NCI-H345 treated with DMSO at 0.1 percent for 48 hours (cell line): ENCODE data around the gene AIPL1.

ENCODE experiments used
- DNase-seq: peaks from one replicate; lab custom pipeline; 2025; ENCODE audit not compliant: unreplicated experiment; lab: John Stamatoyannopoulos, UW

The AIPL1 gene

GRCh38 chr17:6421700-6422604, 13.0 kb downstream of the AIPL1 start:
- peak; percentile 31 for DNase-seq

- DNase-seq: no peak
These were observed 14.7 kb downstream of the AIPL1 start for GRCh38 chr17:6420173-6420641.

DNA sequence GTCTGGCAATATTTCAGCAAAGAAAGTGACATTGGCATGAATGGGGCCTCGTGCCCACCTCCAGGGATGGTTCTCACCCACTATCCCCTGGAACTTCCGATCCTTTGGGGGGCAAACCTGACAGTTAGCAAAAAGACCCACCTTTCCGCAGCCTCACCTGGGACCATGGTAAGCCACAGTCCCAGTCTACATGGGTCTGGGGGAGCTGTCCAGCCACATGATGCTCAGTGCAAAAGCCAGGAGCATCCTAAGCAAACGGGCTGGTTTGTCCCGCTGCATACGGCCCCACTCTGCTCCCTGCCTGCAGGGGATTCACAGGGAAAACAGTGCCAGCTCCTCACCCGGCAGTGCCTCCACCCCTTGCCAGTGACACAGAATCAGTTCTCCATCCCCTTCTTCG, 19.3 kb downstream of the AIPL1 start:
- no peak for DNase-seq

DNA sequence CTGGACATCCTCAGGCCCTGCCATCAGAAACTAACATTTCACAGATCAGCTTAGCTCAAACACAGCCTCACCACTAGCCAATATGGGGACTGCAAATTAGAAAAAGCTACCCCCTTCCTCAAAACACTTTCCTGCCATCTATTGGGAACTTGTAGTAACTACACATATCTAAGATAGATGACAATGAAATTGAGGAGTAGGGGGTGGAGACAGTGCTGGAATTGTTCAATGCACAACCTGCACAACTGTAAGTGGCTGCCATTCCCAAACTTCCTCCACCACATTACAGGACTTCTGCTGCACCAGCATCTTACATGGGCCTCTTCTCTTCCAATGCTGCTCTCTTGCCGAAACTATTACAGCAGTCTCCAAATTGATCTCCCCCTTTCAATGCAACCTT, 21.9 kb downstream of the AIPL1 start:
- peak; percentile 13 for DNase-seq

GRCh38 chr17:6408735-6409134, 26.2 kb downstream of the AIPL1 start:
- no peak for DNase-seq

DNA sequence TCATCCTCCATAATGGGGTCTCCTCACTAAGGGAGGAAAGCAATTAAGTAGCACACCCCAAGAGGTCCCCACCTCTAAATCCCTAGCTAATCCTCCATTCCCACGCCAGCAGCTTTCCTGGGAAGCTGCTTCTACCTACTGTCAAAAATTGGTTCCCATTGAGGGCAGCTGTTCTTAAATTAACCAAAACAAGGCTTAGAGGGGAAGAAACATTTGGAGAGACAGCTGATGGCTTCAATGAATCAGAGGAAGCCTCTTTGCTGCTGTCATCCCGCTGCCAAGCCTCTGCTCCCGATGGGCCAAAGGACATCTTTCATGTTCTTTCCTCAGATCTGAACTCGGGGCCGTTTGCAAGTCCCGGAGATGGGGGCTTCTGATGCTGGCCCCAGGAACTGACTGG, 26.6 kb downstream of the AIPL1 start:
- DNase-seq: no peak

- no peak for DNase-seq
These were observed 32.7 kb downstream of the AIPL1 start for GRCh38 chr17:6402258-6402657.

DNA sequence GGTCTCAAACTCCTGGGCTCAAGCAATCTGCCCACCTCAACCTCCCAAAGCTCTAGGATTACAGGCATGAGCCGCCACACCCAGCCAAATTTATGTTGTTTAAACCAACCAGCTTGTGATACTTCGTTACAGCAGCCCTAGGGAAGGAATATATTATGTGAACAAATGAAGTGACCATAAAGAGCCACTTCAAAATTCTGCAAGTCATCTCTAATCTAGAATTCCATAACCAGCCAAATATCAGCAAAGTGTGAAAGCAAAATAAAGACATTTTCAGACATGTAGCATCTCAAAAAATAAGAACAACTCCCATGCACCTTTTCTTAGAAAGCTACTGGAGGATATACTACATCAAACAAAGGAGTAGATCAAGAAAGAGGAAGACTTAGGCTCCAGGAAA, 36.0 kb downstream of the AIPL1 start:
- no peak for DNase-seq

DNA sequence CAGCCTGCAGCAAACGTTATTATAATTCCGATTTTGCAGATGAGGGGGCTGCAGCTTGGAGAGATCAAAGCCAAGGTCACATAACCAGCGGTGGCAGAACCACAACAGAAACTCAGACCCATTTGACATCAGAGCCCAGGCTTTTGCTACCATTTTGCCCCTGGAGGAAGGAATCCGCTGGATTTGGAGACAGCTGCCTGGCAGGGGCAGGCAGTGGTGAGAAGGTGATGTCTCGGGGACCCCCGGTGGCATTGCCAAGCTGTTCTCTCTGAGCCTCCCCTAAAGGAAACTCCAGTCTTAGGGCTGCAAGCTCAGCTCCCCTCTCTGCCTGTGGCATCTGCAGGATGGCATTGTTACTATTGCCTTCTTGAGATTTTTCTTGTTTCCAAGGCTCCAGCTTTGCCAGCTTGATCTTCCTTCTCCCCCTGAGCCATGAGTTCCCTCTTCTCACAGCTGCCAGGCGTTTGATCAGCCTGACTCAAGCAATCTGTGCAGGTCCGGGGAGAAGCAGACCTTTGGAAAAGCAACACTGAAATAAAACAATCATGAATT, 40.8 kb downstream of the AIPL1 start:
- DNase-seq: no peak

GRCh38 chr17:6393351-6393952, 41.5 kb downstream of the AIPL1 start:
- DNase-seq: peak; percentile 47

- peak; percentile 47 for DNase-seq
These were observed 42.1 kb downstream of the AIPL1 start for GRCh38 chr17:6392609-6393350.

- no peak for DNase-seq
These were observed 46.5 kb downstream of the AIPL1 start for GRCh38 chr17:6388416-6388815.

DNA sequence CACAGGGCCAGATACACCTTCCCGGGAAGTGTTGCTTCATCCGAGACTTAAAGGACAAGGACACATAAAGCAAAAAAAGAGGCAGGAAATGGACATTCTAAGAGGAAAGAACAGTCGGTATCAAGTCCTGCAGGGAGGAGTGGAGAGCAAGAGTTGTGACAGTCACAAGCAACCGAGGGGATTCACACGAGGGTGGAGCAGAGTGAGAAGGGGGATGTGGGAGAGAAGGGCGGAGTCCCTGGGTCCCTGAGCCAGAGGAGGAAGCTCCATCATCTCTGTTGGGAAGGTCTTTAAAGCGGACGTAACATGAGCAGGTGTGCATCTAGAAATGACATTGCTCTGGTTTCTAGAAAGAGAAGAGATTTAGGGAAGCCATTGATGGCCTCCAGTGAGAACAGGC, 47.1 kb downstream of the AIPL1 start:
- no peak for DNase-seq

DNA sequence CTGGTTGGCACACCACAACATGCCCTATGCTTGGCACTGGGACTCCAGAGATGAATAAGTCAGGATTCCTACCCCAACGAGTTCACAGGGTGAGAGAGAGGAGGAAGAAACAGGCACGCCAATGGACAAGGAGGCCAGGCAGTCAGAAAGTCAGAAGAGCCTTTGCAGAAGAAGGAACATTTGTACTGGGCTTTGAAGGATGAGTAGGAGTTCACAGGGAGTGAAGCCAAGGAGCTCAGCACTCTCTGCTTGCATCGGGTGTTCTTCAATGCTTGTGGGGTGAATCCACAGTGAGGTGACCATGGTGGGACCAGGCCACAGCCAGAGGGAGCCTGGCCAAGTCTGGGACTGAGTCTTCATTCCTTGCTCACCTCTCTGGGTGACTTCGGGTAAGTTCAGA, 47.5 kb downstream of the AIPL1 start:
- DNase-seq: no peak

- peak; percentile 13 for DNase-seq
These were observed 48.8 kb downstream of the AIPL1 start for GRCh38 chr17:6386041-6386630.

- no peak for DNase-seq
These were observed 50.4 kb downstream of the AIPL1 start for GRCh38 chr17:6384481-6384880.

- DNase-seq: peak; percentile 15
These were observed 53.1 kb downstream of the AIPL1 start for GRCh38 chr17:6381526-6382465.

- DNase-seq: no peak
These were observed 53.9 kb downstream of the AIPL1 start for GRCh38 chr17:6380915-6381438.

GRCh38 chr17:6377906-6378305, 57.0 kb downstream of the AIPL1 start:
- DNase-seq: no peak

GRCh38 chr17:6376931-6377361, 58.0 kb downstream of the AIPL1 start:
- DNase-seq: no peak
